Activated CD8-positive, alpha-beta memory T cell treated with anti-CD3 and anti-CD28 coated beads for 36 hours (primary cell): Measurements from ENCODE around the gene HOXC9. TPM values are rescaled to one million over a fixed set of nuclear protein-coding genes. Genes with fewer than 3 reads are reported as not detected.

Experiments used
- CTCF ChIA-PET: fragments of 350-600 bp; sonication (Branson Sonifier 250); formaldehyde crosslinking; loops from one replicate; lab custom pipeline; 2021; ENCODE audit warnings: antibody characterized with exemption; lab: Charles Lee
- POLR2A ChIA-PET: fragments of 350-600 bp; sonication (Branson Sonifier 250); formaldehyde crosslinking; loops from one replicate; lab custom pipeline; 2021; ENCODE audit warnings: antibody characterized with exemption; lab: Charles Lee
- total RNA-seq, 2 experiments: library from RNA; stranded (reverse); gene quantifications; one replicate each; pipeline ENCODE4 v1.2.3, GENCODE V29; 2021

The HOXC9 gene
- total RNA-seq, 2 experiments from 2014 or later: not detected

- POLR2A ChIA-PET: interaction anchor here (0.5 to 1.0 kb wide), 3 partner anchors 16 to 173 kb away, joined by 3 to 8 read pairs (median 3); no protein-coding TSS in a partner anchor
- CTCF ChIA-PET: interaction anchor here (0.7 to 3.1 kb wide), 9 partner anchors 10 to 198 kb away, joined by 3 to 21 read pairs (median 4); partner anchors contain the start of genes HOXC9 and SMUG1
Observed at GRCh38 chr12:54016478-54016964, 16.6 kb downstream of the HOXC9 start.

GRCh38 chr12:54017027-54017788, 17.2 kb downstream of the HOXC9 start:
- ChIA-PET POLR2A (interaction anchor here (0.7 to 1.0 kb wide), 3 partner anchors 15 to 517 kb away, joined by 3 to 4 read pairs (median 3); partner anchors contain the start of gene TARBP2), CTCF (interaction anchor here (0.9 to 3.1 kb wide), 7 partner anchors 11 to 197 kb away, joined by 3 to 21 read pairs (median 4); no protein-coding TSS in a partner anchor)

GRCh38 chr12:54017878-54018467, 18.0 kb downstream of the HOXC9 start:
- POLR2A ChIA-PET: interaction anchor here (0.7 to 1.0 kb wide), 3 partner anchors 14 to 517 kb away, joined by 3 to 4 read pairs (median 3); partner anchors contain the start of gene TARBP2

GRCh38 chr12:54018468-54018984, 18.6 kb downstream of the HOXC9 start:
- ChIA-PET POLR2A (no interaction called here), CTCF (interaction anchor here (0.6 kb wide), 1 partner anchor 9 kb away, joined by 3 read pairs; no protein-coding TSS in a partner anchor)

More at GRCh38 chr12:54017878-54018467, 18.0 kb downstream of the HOXC9 start:
- CTCF ChIA-PET: interaction anchor here (0.6 to 3.1 kb wide), 8 partner anchors 9 to 319 kb away, joined by 3 to 21 read pairs (median 4); no protein-coding TSS in a partner anchor

- ChIA-PET CTCF (no interaction called here), POLR2A (no interaction called here)
Observed at GRCh38 chr12:54019091-54019811, 19.3 kb downstream of the HOXC9 start.

GRCh38 chr12:54019924-54020590, 20.1 kb downstream of the HOXC9 start:
- CTCF ChIA-PET: no interaction called here
- POLR2A ChIA-PET: no interaction called here

- CTCF ChIA-PET: interaction anchor here (1.3 to 4.0 kb wide), 4 partner anchors 11 to 194 kb away, joined by 3 to 20 read pairs (median 5); partner anchors contain the start of gene HOXC5
- POLR2A ChIA-PET: no interaction called here
Observed at GRCh38 chr12:54020591-54021405, 20.8 kb downstream of the HOXC9 start.

GRCh38 chr12:54021432-54022013, 21.6 kb downstream of the HOXC9 start:
- POLR2A ChIA-PET: no interaction called here
- CTCF ChIA-PET: interaction anchor here (0.9 to 4.0 kb wide), 5 partner anchors 11 to 193 kb away, joined by 3 to 20 read pairs (median 4); partner anchors contain the start of genes HOXC5 and SMUG1

GRCh38 chr12:54022960-54023884, 23.3 kb downstream of the HOXC9 start:
- ChIA-PET CTCF (interaction anchor here (0.8 to 4.0 kb wide), 3 partner anchors 9 to 169 kb away, joined by 3 to 20 read pairs (median 18); partner anchors contain the start of gene HOXC5), POLR2A (interaction anchor here (0.6 kb wide), 1 partner anchor 36 kb away, joined by 3 read pairs; no protein-coding TSS in a partner anchor)

- ChIA-PET CTCF (interaction anchor here (0.8 to 4.0 kb wide), 4 partner anchors 8 to 177 kb away, joined by 3 to 20 read pairs (median 10); partner anchors contain the start of gene HOXC5), POLR2A (no interaction called here)
Observed at GRCh38 chr12:54024127-54024526, 24.2 kb downstream of the HOXC9 start.

GRCh38 chr12:54024581-54025305, 24.8 kb downstream of the HOXC9 start:
- ChIA-PET CTCF (interaction anchor here (1.0 to 4.0 kb wide), 4 partner anchors 7 to 192 kb away, joined by 3 to 20 read pairs (median 10); partner anchors contain the start of gene HOXC5), POLR2A (no interaction called here)

GRCh38 chr12:54025499-54026405, 25.8 kb downstream of the HOXC9 start:
- CTCF ChIA-PET: interaction anchor here (0.9 to 2.9 kb wide), 4 partner anchors 10 to 191 kb away, joined by 3 to 18 read pairs (median 3); no protein-coding TSS in a partner anchor
- POLR2A ChIA-PET: no interaction called here

GRCh38 chr12:54026640-54027441, 26.9 kb downstream of the HOXC9 start:
- CTCF ChIA-PET: interaction anchor here (0.9 to 1.6 kb wide), 5 partner anchors 11 to 188 kb away, joined by 3 to 6 read pairs (median 3); no protein-coding TSS in a partner anchor
- POLR2A ChIA-PET: no interaction called here
